Purkinje cell (primary cell): ENCODE measurements around the gene CPA4. TPM values are rescaled to one million over a fixed set of nuclear protein-coding genes. Genes with fewer than 3 reads are reported as not detected.

Source experiments
- polyA plus RNA-seq: library from polyadenylated mRNA; unstranded; fragments of >200 nt; fragmentation: Nextera tagmentation; gene quantifications from 2 replicates; pipeline ENCODE4 v1.2.1, GENCODE V29; 2014

Gene CPA4
- polyA plus RNA-seq: not detected in 2 replicates

GRCh38 chr7:130292682-130293257, at the start of gene CPA4:
CPA4 (plus strand) TSS chr7:130293161; CDS start chr7:130293181, 20 bp downstream.

GRCh38 chr7:130266258-130266960, 26.6 kb upstream of the CPA4 start, which contains the start of gene CPA2:
CPA2 (plus strand) TSS chr7:130266863; CDS start chr7:130266882, 19 bp downstream.

GRCh38 chr7:130344271-130344866, 51.4 kb downstream of the CPA4 start, which contains the start of gene CPA5:
CPA5 (plus strand) TSS chr7:130344816; CDS start chr7:130346486, 1,670 bp downstream.

Other genes with a start within 250 kb of the CPA4 start
- 12.9 and 17.7 TPM in 2 replicates for gene ZC3HC1, start 241.8 kb upstream of the CPA4 start, polyA plus RNA-seq
- gene KLHDC10, start 222.6 kb upstream of the CPA4 start, polyA plus RNA-seq: 14.5 and 15.9 TPM in 2 replicates
- 48.1 and 53.1 TPM in 2 replicates for gene TMEM209, start 87.8 kb upstream of the CPA4 start, polyA plus RNA-seq
- gene SSMEM1, start 85.3 kb upstream of the CPA4 start, polyA plus RNA-seq: not detected in 2 replicates
- not detected in 2 replicates for gene CPA2, start 26.3 kb upstream of the CPA4 start, polyA plus RNA-seq
- gene CPA5, start 51.7 kb downstream of the CPA4 start, polyA plus RNA-seq: not detected in 2 replicates
- not detected in 2 replicates for gene CPA1, start 87.3 kb downstream of the CPA4 start, polyA plus RNA-seq
- 26.8 and 27.6 TPM in 2 replicates for gene CEP41, start 147.9 kb downstream of the CPA4 start, polyA plus RNA-seq
- 24.0 and 27.4 TPM in 2 replicates for gene MEST, start 198.9 kb downstream of the CPA4 start, polyA plus RNA-seq